Testis (tissue), 2 donors: Measurements from ENCODE around the gene NUAK1.

Experiments
- POLR2A ChIP-seq: fragments of 450-650 bp; IDR thresholded peaks from one replicate; pipeline ENCODE4 v1.6.1; 2017; ENCODE audit warnings: antibody characterized with exemption, mild to moderate bottlenecking, moderate library complexity
- TF ChIP-seq, protein P1 (sequence below), 3 experiments: fragments of 450-650 bp in 2 of 3; fragments of 200-600 bp in 1 of 3; sonication (generic) in 1 of 3; IDR thresholded peaks; one replicate each; pipeline ENCODE4 v1.5.1; 2016 to 2019; ENCODE audit warnings: antibody characterized with exemption in 3 of 3, mild to moderate bottlenecking in 2 of 3, moderate library complexity in 1 of 3

DNA sequence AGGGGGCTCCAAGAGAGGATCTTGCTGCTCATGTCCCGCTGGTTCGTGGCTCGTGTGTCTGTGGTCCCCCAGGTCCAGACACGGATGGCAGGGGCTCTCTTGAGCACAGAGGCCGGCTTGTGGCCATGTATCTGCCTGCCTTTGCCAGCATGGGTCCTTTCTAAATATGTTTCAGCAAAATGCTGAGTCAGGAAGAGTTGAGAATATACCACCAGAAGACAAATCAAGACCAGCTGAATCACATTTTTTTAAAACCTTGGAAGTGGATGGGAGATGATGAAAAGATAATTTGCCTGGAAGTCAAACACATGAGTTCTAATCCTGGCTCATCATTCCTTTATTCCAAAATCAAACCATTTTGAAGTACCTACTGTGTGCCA lies 58.0 kb downstream of the NUAK1 start:
- TF ChIP-seq POLR2A, result no peak
- TF ChIP-seq, protein P1, sequence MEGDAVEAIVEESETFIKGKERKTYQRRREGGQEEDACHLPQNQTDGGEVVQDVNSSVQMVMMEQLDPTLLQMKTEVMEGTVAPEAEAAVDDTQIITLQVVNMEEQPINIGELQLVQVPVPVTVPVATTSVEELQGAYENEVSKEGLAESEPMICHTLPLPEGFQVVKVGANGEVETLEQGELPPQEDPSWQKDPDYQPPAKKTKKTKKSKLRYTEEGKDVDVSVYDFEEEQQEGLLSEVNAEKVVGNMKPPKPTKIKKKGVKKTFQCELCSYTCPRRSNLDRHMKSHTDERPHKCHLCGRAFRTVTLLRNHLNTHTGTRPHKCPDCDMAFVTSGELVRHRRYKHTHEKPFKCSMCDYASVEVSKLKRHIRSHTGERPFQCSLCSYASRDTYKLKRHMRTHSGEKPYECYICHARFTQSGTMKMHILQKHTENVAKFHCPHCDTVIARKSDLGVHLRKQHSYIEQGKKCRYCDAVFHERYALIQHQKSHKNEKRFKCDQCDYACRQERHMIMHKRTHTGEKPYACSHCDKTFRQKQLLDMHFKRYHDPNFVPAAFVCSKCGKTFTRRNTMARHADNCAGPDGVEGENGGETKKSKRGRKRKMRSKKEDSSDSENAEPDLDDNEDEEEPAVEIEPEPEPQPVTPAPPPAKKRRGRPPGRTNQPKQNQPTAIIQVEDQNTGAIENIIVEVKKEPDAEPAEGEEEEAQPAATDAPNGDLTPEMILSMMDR (IDR thresholded peaks at IDR 0.05), result no peak
